ENCODE data around the gene ARHGAP29.

DNA sequence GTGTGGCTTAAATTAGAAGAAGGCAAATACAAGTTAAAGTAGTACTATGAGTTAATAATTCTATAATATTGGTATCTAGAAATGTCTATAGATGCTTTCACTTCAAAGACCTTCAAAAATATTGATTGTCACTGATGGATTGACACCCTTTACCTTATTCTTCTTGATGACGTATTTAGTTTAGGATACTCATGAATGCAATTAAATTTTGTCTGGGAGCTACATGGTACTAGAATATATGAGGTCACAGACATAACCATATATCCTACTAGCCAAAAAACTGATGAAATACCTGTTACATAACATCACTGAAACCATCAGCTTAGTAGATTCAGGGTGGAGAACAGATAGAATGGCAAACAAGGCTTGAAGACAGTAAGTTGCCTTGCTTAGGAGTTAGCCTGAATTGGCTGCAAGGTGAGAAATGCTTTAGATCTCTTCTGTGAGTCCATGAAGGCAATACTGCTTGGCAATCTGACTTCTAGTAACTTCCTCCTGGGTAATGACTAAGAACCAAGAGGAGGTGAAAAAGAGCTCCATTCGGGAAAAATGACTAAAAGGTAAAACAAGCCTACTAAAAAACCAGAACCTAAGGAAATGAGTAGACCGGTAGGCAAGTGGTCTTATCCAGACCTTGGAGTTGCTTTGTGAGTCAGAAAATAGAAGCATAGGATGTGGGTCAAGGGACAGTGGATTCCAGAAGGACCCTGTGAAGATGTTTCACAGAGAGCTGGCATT is 16.9 kb upstream of the ARHGAP29 start:
- TF ChIP-seq POLR2AphosphoS5 (IDR thresholded peaks at IDR 0.05; ENCODE audit: insufficient read depth in 1 of 2, low read depth in 1 of 2) (no peak), POLR2A (IDR thresholded peaks at IDR 0.05) (no peak)

Data from vagina (tissue), 2 donors.